Endothelial cell (in vitro differentiated cells): Measurements from ENCODE around the gene NSUN7. TPM values are rescaled to one million over a fixed set of nuclear protein-coding genes. Genes with fewer than 3 reads are reported as not detected.

Experiments used
- DNase-seq: peaks from one replicate; pipeline ENCODE4 v3.0.0; 2021; ENCODE audit warnings: low spot score
- H3K27ac Mint-ChIP-seq: one replicate; pipeline ENCODE4 v1.8.0; 2021; ENCODE audit warnings: mixed read lengths, inconsistent platforms; ENCODE audit not compliant: unreplicated experiment
- H3K27me3 Mint-ChIP-seq: one replicate; pipeline ENCODE4 v1.8.0; 2021; ENCODE audit warnings: mild to moderate bottlenecking, moderate library complexity, mixed read lengths, inconsistent platforms; ENCODE audit not compliant: unreplicated experiment
- H3K36me3 Mint-ChIP-seq: one replicate; pipeline ENCODE4 v1.8.0; 2021; ENCODE audit warnings: mild to moderate bottlenecking, low read depth, mixed read lengths, inconsistent platforms; ENCODE audit not compliant: unreplicated experiment
- H3K4me1 Mint-ChIP-seq: one replicate; pipeline ENCODE4 v1.8.0; 2021; ENCODE audit warnings: mild to moderate bottlenecking, mixed read lengths, inconsistent platforms; ENCODE audit not compliant: unreplicated experiment
- H3K4me3 Mint-ChIP-seq: one replicate; pipeline ENCODE4 v1.8.0; 2021; ENCODE audit warnings: mild to moderate bottlenecking, mixed read lengths, inconsistent platforms; ENCODE audit not compliant: unreplicated experiment
- H3K9me3 Mint-ChIP-seq: one replicate; pipeline ENCODE4 v1.8.0; 2021; ENCODE audit warnings: mixed read lengths, inconsistent platforms; ENCODE audit not compliant: unreplicated experiment
- total RNA-seq: library from RNA; stranded (reverse); fragmentation: NEBNext Ultra II Directional; extraction: Animal tissue kit (Norgen Biotek cat#: 25700); gene quantifications from one replicate; pipeline ENCODE4 v1.2.1, GENCODE V29; 2021; ENCODE audit not compliant: unreplicated experiment
- TF ChIP-seq, protein P1 (sequence below): fragments of 200-600 bp; sonication (generic); IDR thresholded peaks from one replicate; pipeline ENCODE4 v1.5.0; 2021; ENCODE audit warnings: antibody characterized with exemption; ENCODE audit not compliant: unreplicated experiment

The NSUN7 gene
- total RNA-seq, 1 donor from 2014 or later, result 8.5 TPM

DNA sequence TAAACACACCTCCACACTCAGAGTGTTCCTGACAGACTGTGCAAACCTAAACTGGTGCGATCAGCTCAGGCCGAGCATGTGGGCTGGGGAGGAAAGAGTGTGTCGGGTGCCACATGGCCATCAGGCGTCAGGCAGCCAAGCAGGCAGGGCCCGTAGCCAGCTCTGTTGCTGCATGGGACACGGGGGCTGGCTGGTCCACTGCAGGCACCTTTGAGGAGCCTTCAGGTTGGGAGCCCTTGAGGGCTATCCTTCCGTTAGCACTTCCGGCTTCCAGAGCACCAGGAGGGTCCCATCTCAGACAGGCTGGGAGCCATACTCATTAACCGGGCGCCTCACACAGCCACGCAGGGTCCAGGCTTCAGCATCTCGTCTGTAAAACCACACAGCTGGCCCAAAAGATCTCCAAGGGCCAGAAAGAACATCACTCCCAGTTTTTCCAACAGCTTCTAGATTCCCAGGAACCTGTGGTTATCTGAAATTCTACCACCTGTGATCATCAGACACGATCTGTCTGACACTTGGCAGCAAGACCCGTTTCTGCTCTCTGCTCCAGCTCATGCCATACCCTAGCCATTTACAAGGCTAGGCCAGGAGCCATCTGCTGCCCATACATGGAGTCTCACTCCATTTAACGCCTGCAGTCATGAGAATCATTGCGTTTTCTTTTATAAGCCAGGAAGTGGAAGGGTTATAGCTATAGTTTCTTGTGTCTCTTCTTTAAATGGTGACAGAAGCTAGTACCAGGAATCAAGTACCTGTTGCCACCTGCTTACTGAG is 87.5 kb downstream of the NSUN7 start:
- Mint-ChIP-seq H3K36me3 (peaks cover 40% of the 10 kb centered on the region), H3K4me3 (no peak overlapping the region), H3K27me3 (peaks cover 3% of the 10 kb centered on the region), H3K9me3 (no peaks in the 10 kb centered on the region), H3K27ac (no peak overlapping the region), H3K4me1 (peaks cover 5% of the 10 kb centered on the region)
- TF ChIP-seq, protein P1, sequence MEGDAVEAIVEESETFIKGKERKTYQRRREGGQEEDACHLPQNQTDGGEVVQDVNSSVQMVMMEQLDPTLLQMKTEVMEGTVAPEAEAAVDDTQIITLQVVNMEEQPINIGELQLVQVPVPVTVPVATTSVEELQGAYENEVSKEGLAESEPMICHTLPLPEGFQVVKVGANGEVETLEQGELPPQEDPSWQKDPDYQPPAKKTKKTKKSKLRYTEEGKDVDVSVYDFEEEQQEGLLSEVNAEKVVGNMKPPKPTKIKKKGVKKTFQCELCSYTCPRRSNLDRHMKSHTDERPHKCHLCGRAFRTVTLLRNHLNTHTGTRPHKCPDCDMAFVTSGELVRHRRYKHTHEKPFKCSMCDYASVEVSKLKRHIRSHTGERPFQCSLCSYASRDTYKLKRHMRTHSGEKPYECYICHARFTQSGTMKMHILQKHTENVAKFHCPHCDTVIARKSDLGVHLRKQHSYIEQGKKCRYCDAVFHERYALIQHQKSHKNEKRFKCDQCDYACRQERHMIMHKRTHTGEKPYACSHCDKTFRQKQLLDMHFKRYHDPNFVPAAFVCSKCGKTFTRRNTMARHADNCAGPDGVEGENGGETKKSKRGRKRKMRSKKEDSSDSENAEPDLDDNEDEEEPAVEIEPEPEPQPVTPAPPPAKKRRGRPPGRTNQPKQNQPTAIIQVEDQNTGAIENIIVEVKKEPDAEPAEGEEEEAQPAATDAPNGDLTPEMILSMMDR, result no peak
- no peak for DNase-seq

DNA sequence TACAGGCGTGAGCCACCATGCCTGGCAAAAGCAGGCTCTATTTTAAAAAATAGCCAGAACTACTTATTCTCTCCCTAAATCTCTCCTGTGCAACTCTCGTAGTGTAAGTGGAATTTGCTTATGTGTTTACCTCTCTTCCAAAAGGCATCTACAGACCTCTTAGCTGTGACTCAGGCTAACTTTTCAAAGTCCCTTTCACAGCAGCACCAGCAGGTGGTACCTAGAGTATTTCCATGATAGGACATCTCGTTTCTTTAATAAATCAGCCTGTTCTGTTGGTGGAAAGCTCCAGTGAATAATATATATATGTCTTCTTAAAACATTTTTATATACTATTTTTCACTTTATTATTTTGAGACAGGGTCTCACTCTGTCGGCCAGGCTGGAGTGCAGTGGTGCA is 89.0 kb downstream of the NSUN7 start:
- no peaks in the 10 kb centered on the region for H3K9me3 Mint-ChIP-seq
- H3K4me3 Mint-ChIP-seq, result no peak overlapping the region
- H3K4me1 Mint-ChIP-seq, result peaks cover 11% of the 10 kb centered on the region
- H3K27me3 Mint-ChIP-seq, result peaks cover 3% of the 10 kb centered on the region
- peaks cover 28% of the 10 kb centered on the region for H3K36me3 Mint-ChIP-seq
- TF ChIP-seq, protein P1, result no peak
- no peak overlapping the region for H3K27ac Mint-ChIP-seq
- DNase-seq, result no peak

DNA sequence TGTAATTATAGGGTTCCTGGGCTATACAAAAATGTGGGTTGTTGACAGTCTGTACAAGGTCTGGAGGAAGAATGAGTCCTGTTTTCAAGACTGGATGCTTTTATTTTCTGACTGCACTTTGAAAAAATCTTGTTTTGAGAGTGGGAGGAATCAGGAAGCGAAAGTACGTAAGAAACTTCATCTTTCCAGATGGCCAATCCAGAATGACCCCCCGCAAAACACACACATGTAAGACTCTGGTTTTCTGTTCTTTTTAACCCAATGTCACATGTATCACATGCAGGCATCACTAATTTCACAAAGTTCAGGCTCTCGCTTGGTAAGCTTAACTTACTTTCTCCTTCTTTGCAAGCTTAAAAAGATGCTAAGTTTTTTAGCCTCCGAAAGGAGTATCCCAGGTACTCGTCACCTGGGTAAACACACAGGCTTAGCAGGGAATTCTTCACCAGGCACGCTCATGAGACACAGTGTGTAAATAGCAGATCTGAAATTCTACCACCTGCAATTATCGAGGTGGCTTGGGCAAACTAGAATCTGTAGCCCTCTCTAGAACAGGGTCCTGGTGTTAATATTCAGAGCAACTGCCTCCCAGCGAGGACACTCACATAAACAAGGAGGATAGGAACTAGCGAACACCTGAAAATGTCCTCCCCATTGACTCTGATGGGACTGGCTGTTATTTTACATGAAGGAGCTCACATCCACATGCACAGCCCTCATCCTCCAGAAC is 90.7 kb downstream of the NSUN7 start:
- Mint-ChIP-seq H3K4me3 (no peak overlapping the region), H3K27ac (no peak overlapping the region), H3K9me3 (no peaks in the 10 kb centered on the region), H3K36me3 (peaks cover 20% of the 10 kb centered on the region), H3K4me1 (peaks cover 11% of the 10 kb centered on the region), H3K27me3 (peaks cover 3% of the 10 kb centered on the region)
- TF ChIP-seq, protein P1, result no peak
- DNase-seq, result no peak

DNA sequence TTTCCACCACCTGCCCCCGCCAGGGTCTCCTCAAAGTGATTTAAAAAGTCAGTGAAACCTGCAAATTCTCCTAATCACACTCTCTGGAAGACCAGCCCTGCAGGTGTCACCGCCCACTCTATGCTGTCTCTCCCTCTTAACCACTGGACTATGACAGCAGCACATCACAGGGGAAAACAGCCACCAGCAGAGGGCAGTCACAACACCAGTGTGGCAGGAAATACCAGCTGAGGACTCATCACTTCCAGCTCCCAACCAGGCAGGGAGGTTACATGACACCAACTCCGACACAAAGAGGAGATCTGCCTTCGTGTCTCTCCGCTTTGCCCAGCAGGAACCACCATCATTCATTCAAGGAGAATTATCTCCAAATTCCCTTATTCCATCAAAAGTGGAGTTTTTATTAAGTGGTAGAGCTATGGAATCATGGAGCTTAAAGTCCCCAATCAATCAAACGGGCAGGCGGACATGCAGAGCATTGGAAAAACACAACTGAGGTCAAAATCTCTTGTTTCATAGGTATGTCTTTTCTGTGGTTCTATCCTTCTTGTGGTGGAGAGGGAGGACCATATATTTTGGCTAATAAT is 91.3 kb downstream of the NSUN7 start:
- Mint-ChIP-seq H3K4me1 (peaks cover 11% of the 10 kb centered on the region), H3K4me3 (no peak overlapping the region), H3K27me3 (peaks cover 3% of the 10 kb centered on the region), H3K36me3 (peaks cover 13% of the 10 kb centered on the region), H3K9me3 (no peaks in the 10 kb centered on the region), H3K27ac (no peak overlapping the region)
- TF ChIP-seq, protein P1, result peak; percentile 79
- peak; percentile 86 for DNase-seq
